Stimulated activated CD8-positive, alpha-beta memory T cell treated with anti-CD3 and anti-CD28 coated beads, Interleukin-4, amount 100 ng/mL, for 48 hours (primary cell): ENCODE data around the gene MEX3A.
A peak's percentile ranks its signal among the peaks of the same experiment; 100 is the strongest.
"Not testable (repeated sequence)": the region's sequence is repeated elsewhere in the genome, so short reads cannot be mapped to it uniquely, and the experiment has no call there.

Source experiments
- DNase-seq: peaks from one replicate; pipeline ENCODE4 v3.0.0-alpha.2; 2020

Gene MEX3A

GRCh38 chr1:156077430-156077760 is 4.9 kb downstream of the MEX3A start:
- no peak for DNase-seq

- peak; percentile 47 for DNase-seq
Observed at GRCh38 chr1:156076609-156077429, 5.4 kb downstream of the MEX3A start.

- DNase-seq, result no peak
Observed at GRCh38 chr1:156075775-156076204, 6.5 kb downstream of the MEX3A start.

- no peak for DNase-seq
Observed at GRCh38 chr1:156075162-156075561, 7.1 kb downstream of the MEX3A start.

GRCh38 chr1:156074661-156075060 is 7.6 kb downstream of the MEX3A start:
- no peak for DNase-seq

GRCh38 chr1:156073740-156074139 is 8.5 kb downstream of the MEX3A start:
- DNase-seq, result no peak

GRCh38 chr1:156073110-156073687 is 9.1 kb downstream of the MEX3A start:
- DNase-seq, result no peak

- DNase-seq, result no peak
Observed at GRCh38 chr1:156072251-156072650, 10.0 kb downstream of the MEX3A start.

GRCh38 chr1:156071332-156071816 is 10.9 kb downstream of the MEX3A start:
- not testable (repeated sequence) for DNase-seq

- no peak for DNase-seq
Observed at GRCh38 chr1:156070548-156070947, 11.7 kb downstream of the MEX3A start.

- DNase-seq, result no peak
Observed at GRCh38 chr1:156069490-156070455, 12.5 kb downstream of the MEX3A start.

- no peak for DNase-seq
Observed at GRCh38 chr1:156067262-156067661, 15.0 kb downstream of the MEX3A start.

GRCh38 chr1:156065871-156066270 is 16.4 kb downstream of the MEX3A start:
- DNase-seq, result no peak

GRCh38 chr1:156065212-156065611 is 17.1 kb downstream of the MEX3A start:
- no peak for DNase-seq

GRCh38 chr1:156064615-156065014 is 17.6 kb downstream of the MEX3A start:
- DNase-seq, result no peak

GRCh38 chr1:156063997-156064285 is 18.3 kb downstream of the MEX3A start:
- DNase-seq, result no peak

GRCh38 chr1:156062189-156062588 is 20.1 kb downstream of the MEX3A start:
- DNase-seq, result no peak

- no peak for DNase-seq
Observed at GRCh38 chr1:156060937-156061636, 21.2 kb downstream of the MEX3A start, which contains the start of gene RAB25. Gene RAB25, plus strand, starts transcription at chr1:156061160. Its CDS starts 241 bp downstream, at chr1:156061401.

- no peak for DNase-seq
Observed at GRCh38 chr1:156056326-156056849, 25.9 kb downstream of the MEX3A start.

- DNase-seq, result no peak
Observed at GRCh38 chr1:156055281-156056048, 26.8 kb downstream of the MEX3A start.

GRCh38 chr1:156054500-156055280 is 27.6 kb downstream of the MEX3A start, which contains the start of gene LAMTOR2:
Gene LAMTOR2, plus strand, starts transcription at chr1:156054782. Its CDS starts 108 bp downstream, at chr1:156054890.
- DNase-seq, result peak; percentile 98
